Spleen (tissue), 7 donors: ENCODE data around the gene STYK1.

Experiments used
- POLR2A ChIP-seq, 3 donors: fragments of 450-650 bp; IDR thresholded peaks; one replicate each; pipeline ENCODE4 v1.5.1; 2017; ENCODE audit warnings: antibody characterized with exemption in 3 of 3, mild to moderate bottlenecking in 1 of 3
- POLR2AphosphoS5 ChIP-seq, 3 donors: sonication (generic); formaldehyde crosslinking; IDR thresholded peaks; one replicate each; pipeline ENCODE4 v1.5.1; 2017; ENCODE audit warnings: antibody characterized with exemption in 3 of 3
- TF ChIP-seq, protein P1 (sequence below), 11 experiments: fragments of 200-600 bp in 7 of 11; fragments of 450-650 bp in 4 of 11; sonication (generic) in 4 of 11; IDR thresholded peaks in 8 of 11; conservative IDR thresholded peaks in 3 of 11; 1 replicate in 7 of 11; 2 replicates in 4 of 11; pipeline versions ENCODE4 v1.4.0 to v1.8.0; 2016 to 2021; ENCODE audit warnings: antibody characterized with exemption in 11 of 11, inconsistent platforms in 4 of 11, mild to moderate bottlenecking in 1 of 11
- donor health status: DM: no; HTN: no; CAD: no; lungs with moderate emphysema.
- donor health status: DM: no; HTN: no; CAD: no.
- donor health status: DM: no; HTN: no; CAD: no.

DNA sequence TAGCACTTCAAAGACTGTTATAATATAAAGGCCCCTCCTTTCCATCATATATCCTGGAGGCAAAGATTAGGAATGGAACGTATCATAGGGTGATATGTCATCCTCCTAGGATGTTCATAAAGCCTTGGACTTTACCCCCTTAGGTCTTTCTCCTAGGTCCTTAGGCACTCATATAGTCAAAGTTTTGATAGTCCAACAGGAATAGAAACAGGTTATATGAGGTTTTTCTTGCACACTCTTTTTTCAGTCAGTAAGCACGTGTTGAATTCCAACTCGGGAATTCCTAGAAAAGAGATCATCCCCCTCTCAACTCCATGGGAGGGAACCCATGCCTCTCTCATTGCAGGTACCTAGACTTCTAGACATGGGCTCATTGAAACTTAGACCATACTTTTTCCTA, 40.3 kb downstream of the STYK1 start:
- TF ChIP-seq, protein P1, sequence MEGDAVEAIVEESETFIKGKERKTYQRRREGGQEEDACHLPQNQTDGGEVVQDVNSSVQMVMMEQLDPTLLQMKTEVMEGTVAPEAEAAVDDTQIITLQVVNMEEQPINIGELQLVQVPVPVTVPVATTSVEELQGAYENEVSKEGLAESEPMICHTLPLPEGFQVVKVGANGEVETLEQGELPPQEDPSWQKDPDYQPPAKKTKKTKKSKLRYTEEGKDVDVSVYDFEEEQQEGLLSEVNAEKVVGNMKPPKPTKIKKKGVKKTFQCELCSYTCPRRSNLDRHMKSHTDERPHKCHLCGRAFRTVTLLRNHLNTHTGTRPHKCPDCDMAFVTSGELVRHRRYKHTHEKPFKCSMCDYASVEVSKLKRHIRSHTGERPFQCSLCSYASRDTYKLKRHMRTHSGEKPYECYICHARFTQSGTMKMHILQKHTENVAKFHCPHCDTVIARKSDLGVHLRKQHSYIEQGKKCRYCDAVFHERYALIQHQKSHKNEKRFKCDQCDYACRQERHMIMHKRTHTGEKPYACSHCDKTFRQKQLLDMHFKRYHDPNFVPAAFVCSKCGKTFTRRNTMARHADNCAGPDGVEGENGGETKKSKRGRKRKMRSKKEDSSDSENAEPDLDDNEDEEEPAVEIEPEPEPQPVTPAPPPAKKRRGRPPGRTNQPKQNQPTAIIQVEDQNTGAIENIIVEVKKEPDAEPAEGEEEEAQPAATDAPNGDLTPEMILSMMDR (IDR thresholded peaks at IDR 0.05 in 8 of 11, conservative IDR thresholded peaks at IDR 0.05 in 3 of 11) = no peak
- no peak for TF ChIP-seq POLR2A (IDR thresholded peaks at IDR 0.05)
- no peak for TF ChIP-seq POLR2AphosphoS5 (IDR thresholded peaks at IDR 0.05)
